MM.1S (cell line): Measurements from ENCODE around the gene TBX20.
"Not testable (repeated sequence)": the region's sequence is repeated elsewhere in the genome, so short reads cannot be mapped to it uniquely, and the experiment has no call there.

Experiments
- CTCF ChIP-seq: fragments of 300-600 bp; sonication (generic); IDR thresholded peaks from 2 replicates; pipeline ENCODE4 v1.5.1; 2016; ENCODE audit warnings: antibody characterized with exemption, low read length, mixed read lengths
- EZH2 ChIP-seq: fragments of 300-600 bp; sonication (generic); optimal IDR thresholded peaks from 2 replicates; pipeline ENCODE3; 2017; ENCODE audit warnings: low read depth, mild to moderate bottlenecking, antibody characterized with exemption, low read length, mixed read lengths
- EZH2phosphoT487 ChIP-seq: fragments of 300-600 bp; sonication (generic); IDR thresholded peaks from 2 replicates; pipeline ENCODE4 v1.6.1; 2018; ENCODE audit warnings: antibody characterized with exemption, low read length

DNA sequence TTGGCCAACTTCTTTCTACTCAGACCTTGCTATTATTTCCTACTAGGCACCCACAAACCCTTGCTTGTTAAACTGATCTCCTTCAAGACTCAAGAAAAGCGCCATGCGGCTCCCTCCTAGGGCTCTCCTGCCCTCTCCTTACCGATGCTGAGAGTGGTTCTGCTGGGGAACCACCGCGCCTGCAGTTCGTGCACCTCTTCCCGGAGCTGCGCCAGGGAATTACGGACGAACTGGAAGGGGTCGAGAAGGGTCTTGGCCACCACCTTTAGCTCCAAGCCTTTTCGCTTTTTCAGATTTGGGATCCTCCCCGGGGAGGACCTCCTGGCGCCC, 68.4 kb downstream of the TBX20 start:
- TF ChIP-seq CTCF, EZH2, EZH2phosphoT487: not testable (repeated sequence)
